ENCODE measurements around the gene ERFL. TPM values are rescaled to one million over a fixed set of nuclear protein-coding genes. Genes with fewer than 3 reads are reported as not detected.

Gene ERFL
- total and polyA plus RNA-seq, 5 donors = 0.02 to 0.20 TPM; not detected in 3

GRCh38 chr19:41925208-41926003, 2.8 kb downstream of the ERFL start:
- Histone ChIP-seq H3K9me3 (ENCODE audit: control insufficient read depth, low read length) (no peaks in the 10 kb centered on the region), H3K27me3 (ENCODE audit: control insufficient read depth, insufficient read depth) (no peaks in the 10 kb centered on the region), H3K4me1 (ENCODE audit: control insufficient read depth, insufficient read depth, low read length) (peaks cover 2% of the 10 kb centered on the region), H3K4me3 (ENCODE audit: low read length) (no peak overlapping the region), H3K27ac (ENCODE audit: low read length) (no peak overlapping the region)
- intact Hi-C loops (cut with DNase I) = no loop called here
- peak in 1 of 3 donors; percentile 4 for DNase-seq
- ATAC-seq = no peak
- 36% methylated on average over 7 of the region's 7 CpGs for WGBS

- peaks cover 2% of the 10 kb centered on the region for H3K4me1 ChIP-seq (ENCODE audit: control insufficient read depth, insufficient read depth, low read length)
- no peak overlapping the region for H3K27ac ChIP-seq (ENCODE audit: low read length)
- no peak overlapping the region for H3K4me3 ChIP-seq (ENCODE audit: low read length)
- H3K9me3 ChIP-seq (ENCODE audit: control insufficient read depth, low read length) = no peaks in the 10 kb centered on the region
- 37% methylated on average over 13 of the region's 13 CpGs for WGBS
- intact Hi-C loops (cut with DNase I) = no loop called here
- no peak for ATAC-seq
- peak in 2 of 3 donors; percentile 9 to 27 for DNase-seq
- no peaks in the 10 kb centered on the region for H3K27me3 ChIP-seq (ENCODE audit: control insufficient read depth, insufficient read depth)
Measured at GRCh38 chr19:41924151-41925145, 3.8 kb downstream of the ERFL start.

GRCh38 chr19:41923045-41923788, 5.0 kb downstream of the ERFL start:
- Histone ChIP-seq H3K4me1 (ENCODE audit: control insufficient read depth, insufficient read depth, low read length) (no peaks in the 10 kb centered on the region), H3K27ac (ENCODE audit: low read length) (no peak overlapping the region), H3K9me3 (ENCODE audit: control insufficient read depth, low read length) (no peaks in the 10 kb centered on the region), H3K4me3 (ENCODE audit: low read length) (no peak overlapping the region), H3K27me3 (ENCODE audit: control insufficient read depth, insufficient read depth) (no peaks in the 10 kb centered on the region)
- DNase-seq = peak in 1 of 3 donors; percentile 2
- intact Hi-C loops (cut with DNase I) = no loop called here
- WGBS = 37% methylated on average over 6 of the region's 6 CpGs
- no peak for ATAC-seq

GRCh38 chr19:41922585-41922984, 5.7 kb downstream of the ERFL start:
- ATAC-seq = no peak
- no peaks in the 10 kb centered on the region for H3K4me1 ChIP-seq (ENCODE audit: control insufficient read depth, insufficient read depth, low read length)
- no peaks in the 10 kb centered on the region for H3K9me3 ChIP-seq (ENCODE audit: control insufficient read depth, low read length)
- WGBS = 17% methylated on average over 18 of the region's 18 CpGs
- H3K27ac ChIP-seq (ENCODE audit: low read length) = no peak overlapping the region
- intact Hi-C loops (cut with DNase I) = no loop called here
- peak in 2 of 3 donors; percentile 14 to 30 for DNase-seq
- no peak overlapping the region for H3K4me3 ChIP-seq (ENCODE audit: low read length)
- no peaks in the 10 kb centered on the region for H3K27me3 ChIP-seq (ENCODE audit: control insufficient read depth, insufficient read depth)

GRCh38 chr19:41921577-41922576, 6.4 kb downstream of the ERFL start:
- 8% methylated on average over 22 of the region's 22 CpGs for WGBS
- H3K27ac ChIP-seq (ENCODE audit: low read length) = no peak overlapping the region
- intact Hi-C loops (cut with DNase I) = no loop called here
- H3K9me3 ChIP-seq (ENCODE audit: control insufficient read depth, low read length) = no peaks in the 10 kb centered on the region
- no peak overlapping the region for H3K4me3 ChIP-seq (ENCODE audit: low read length)
- no peaks in the 10 kb centered on the region for H3K27me3 ChIP-seq (ENCODE audit: control insufficient read depth, insufficient read depth)
- DNase-seq = peak in 2 of 3 donors; percentile 30 to 32
- ATAC-seq = no peak
- H3K4me1 ChIP-seq (ENCODE audit: control insufficient read depth, insufficient read depth, low read length) = no peaks in the 10 kb centered on the region

- intact Hi-C loops (cut with DNase I) = no loop called here
- H3K4me1 ChIP-seq (ENCODE audit: control insufficient read depth, insufficient read depth, low read length) = no peaks in the 10 kb centered on the region
- no peak overlapping the region for H3K4me3 ChIP-seq (ENCODE audit: low read length)
- DNase-seq = peak in 2 of 3 donors; percentile 36 to 40
- no peak for ATAC-seq
- H3K27me3 ChIP-seq (ENCODE audit: control insufficient read depth, insufficient read depth) = no peaks in the 10 kb centered on the region
- H3K9me3 ChIP-seq (ENCODE audit: control insufficient read depth, low read length) = no peaks in the 10 kb centered on the region
- 5% methylated on average over 26 of the region's 26 CpGs for WGBS
- H3K27ac ChIP-seq (ENCODE audit: low read length) = no peak overlapping the region
Measured at GRCh38 chr19:41920882-41921576, 7.2 kb downstream of the ERFL start.

GRCh38 chr19:41919948-41920712, 8.1 kb downstream of the ERFL start:
- WGBS = 84% methylated on average over 33 of the region's 33 CpGs
- Histone ChIP-seq H3K4me3 (ENCODE audit: low read length) (no peak overlapping the region), H3K4me1 (ENCODE audit: control insufficient read depth, insufficient read depth, low read length) (no peaks in the 10 kb centered on the region), H3K9me3 (ENCODE audit: control insufficient read depth, low read length) (no peaks in the 10 kb centered on the region), H3K27ac (ENCODE audit: low read length) (no peak overlapping the region), H3K27me3 (ENCODE audit: control insufficient read depth, insufficient read depth) (no peaks in the 10 kb centered on the region)
- ATAC-seq = no peak
- intact Hi-C loops (cut with DNase I) = no loop called here
- DNase-seq = peak in 2 of 3 donors; percentile 25 to 26

GRCh38 chr19:41918653-41919244, 9.5 kb downstream of the ERFL start:
- Histone ChIP-seq H3K27ac (ENCODE audit: low read length) (no peak overlapping the region), H3K9me3 (ENCODE audit: control insufficient read depth, low read length) (no peaks in the 10 kb centered on the region), H3K4me3 (ENCODE audit: low read length) (no peak overlapping the region), H3K4me1 (ENCODE audit: control insufficient read depth, insufficient read depth, low read length) (no peaks in the 10 kb centered on the region), H3K27me3 (ENCODE audit: control insufficient read depth, insufficient read depth) (no peaks in the 10 kb centered on the region)
- DNase-seq (peak in 1 of 3 donors; percentile 5), ATAC-seq (no peak)
- 91% methylated on average over 5 of the region's 5 CpGs for WGBS
- intact Hi-C loops (cut with DNase I) = no loop called here

- 86% methylated on average over 6 of the region's 6 CpGs for WGBS
- DNase-seq (no peak), ATAC-seq (no peak)
- H3K4me3 ChIP-seq (ENCODE audit: low read length) = no peak overlapping the region
- intact Hi-C loops (cut with DNase I) = no loop called here
- H3K4me1 ChIP-seq (ENCODE audit: control insufficient read depth, insufficient read depth, low read length) = no peaks in the 10 kb centered on the region
- no peaks in the 10 kb centered on the region for H3K9me3 ChIP-seq (ENCODE audit: control insufficient read depth, low read length)
- H3K27ac ChIP-seq (ENCODE audit: low read length) = no peak overlapping the region
- H3K27me3 ChIP-seq (ENCODE audit: control insufficient read depth, insufficient read depth) = no peaks in the 10 kb centered on the region
Measured at GRCh38 chr19:41918095-41918494, 10.2 kb downstream of the ERFL start.
